PC-9 (cell line): Measurements from ENCODE around the gene SLIT1. TPM values are rescaled to one million over a fixed set of nuclear protein-coding genes. Genes with fewer than 3 reads are reported as not detected.
"Not testable (repeated sequence)": the region's sequence is repeated elsewhere in the genome, so short reads cannot be mapped to it uniquely, and the experiment has no call there.

Experiments used
- BruUV-seq: library from RNA; stranded (reverse); fragments of 400-500 nt; replicated peaks from 2 replicates; lab custom pipeline; 2021; lab: Mats Ljungman, UMichigan
- CTCF ChIA-PET: fragments of 300-600 bp; sonication (Branson Sonifier 250); formaldehyde crosslinking; loops from one replicate; lab custom pipeline; 2022; ENCODE audit warnings: antibody characterized with exemption; lab: Charles Lee
- POLR2A ChIA-PET: fragments of 300-600 bp; sonication (Branson Sonifier 250); formaldehyde crosslinking; loops from one replicate; lab custom pipeline; 2022; ENCODE audit warnings: antibody characterized with exemption; ENCODE audit not compliant: unreplicated experiment; lab: Charles Lee
- DNase-seq, 2 experiments: peaks; one replicate each; pipeline versions ENCODE4 v3.0.0 to v3.0.0-alpha.2; 2015 to 2022; ENCODE audit warnings: mixed read lengths in 1 of 2
- H2AFZ ChIP-seq: fragments of 200-600 bp; sonication (generic); 2 replicates; pipeline ENCODE4 v1.8.1; 2017; ENCODE audit warnings: antibody characterized with exemption
- H3F3A ChIP-seq: fragments of 200-600 bp; sonication (generic); 2 replicates; pipeline ENCODE4 v1.8.1; 2017; ENCODE audit warnings: antibody characterized with exemption, mild to moderate bottlenecking, low read depth; ENCODE audit not compliant: insufficient read depth
- H3K27ac ChIP-seq: fragments of 200-600 bp; sonication (generic); 2 replicates; pipeline ENCODE4 v1.6.1; 2016; ENCODE audit warnings: mixed run types
- H3K27me3 ChIP-seq: fragments of 200-600 bp; sonication (generic); 2 replicates; pipeline ENCODE4 v1.6.1; 2016; ENCODE audit warnings: low read depth, mixed run types; ENCODE audit not compliant: insufficient read depth
- H3K36me3 ChIP-seq: fragments of 200-600 bp; sonication (generic); 2 replicates; pipeline ENCODE4 v1.6.1; 2016; ENCODE audit warnings: low read depth, mixed run types
- H3K4me1 ChIP-seq: fragments of 200-600 bp; sonication (generic); replicated peaks from 2 replicates; pipeline ENCODE4 v1.6.1; 2016; ENCODE audit warnings: mixed run types; ENCODE audit not compliant: insufficient read depth
- H3K4me2 ChIP-seq: fragments of 200-600 bp; sonication (generic); 2 replicates; pipeline ENCODE4 v1.6.1; 2017; ENCODE audit warnings: mixed run types
- H3K4me3 ChIP-seq: fragments of 200-600 bp; sonication (generic); 2 replicates; pipeline ENCODE4 v1.6.1; 2016; ENCODE audit warnings: mixed run types
- H3K79me2 ChIP-seq: fragments of 200-600 bp; sonication (generic); 2 replicates; pipeline ENCODE4 v1.6.1; 2017; ENCODE audit warnings: low read depth, mixed run types
- H3K9me2 ChIP-seq: fragments of 200-600 bp; sonication (generic); 2 replicates; pipeline ENCODE4 v1.8.1; 2017; ENCODE audit warnings: mild to moderate bottlenecking; ENCODE audit not compliant: insufficient read depth
- H3K9me3 ChIP-seq: fragments of 200-600 bp; sonication (generic); 2 replicates; pipeline ENCODE4 v1.8.1; 2016; ENCODE audit warnings: low read depth; ENCODE audit not compliant: insufficient read depth
- H4K20me1 ChIP-seq: fragments of 200-600 bp; sonication (generic); 2 replicates; pipeline ENCODE4 v1.8.1; 2017; ENCODE audit not compliant: insufficient read depth
- EZH2 ChIP-seq: fragments of 200-600 bp; sonication (generic); IDR thresholded peaks from 2 replicates; pipeline ENCODE4 v1.8.0; 2017; ENCODE audit warnings: antibody characterized with exemption, low read depth
- intact Hi-C: fragments of 100-400 bp; cut with micrococcal nuclease; formaldehyde crosslinking; loops from one replicate; pipeline ENCODE4 v1.10.0; 2022; ENCODE audit not compliant: unreplicated experiment
- total RNA-seq: library from RNA; stranded (reverse); gene quantifications from 2 replicates; pipeline ENCODE4 v1.2.3, GENCODE V29; 2021
- TF ChIP-seq, protein P1 (sequence below): fragments of 200-600 bp; sonication (generic); conservative IDR thresholded peaks from 2 replicates; pipeline ENCODE4 v1.6.1; 2017; ENCODE audit warnings: mixed run types, antibody characterized with exemption, mild to moderate bottlenecking, moderate library complexity

The SLIT1 gene
- total RNA-seq, 1 experiment from 2014 or later: not detected

DNA sequence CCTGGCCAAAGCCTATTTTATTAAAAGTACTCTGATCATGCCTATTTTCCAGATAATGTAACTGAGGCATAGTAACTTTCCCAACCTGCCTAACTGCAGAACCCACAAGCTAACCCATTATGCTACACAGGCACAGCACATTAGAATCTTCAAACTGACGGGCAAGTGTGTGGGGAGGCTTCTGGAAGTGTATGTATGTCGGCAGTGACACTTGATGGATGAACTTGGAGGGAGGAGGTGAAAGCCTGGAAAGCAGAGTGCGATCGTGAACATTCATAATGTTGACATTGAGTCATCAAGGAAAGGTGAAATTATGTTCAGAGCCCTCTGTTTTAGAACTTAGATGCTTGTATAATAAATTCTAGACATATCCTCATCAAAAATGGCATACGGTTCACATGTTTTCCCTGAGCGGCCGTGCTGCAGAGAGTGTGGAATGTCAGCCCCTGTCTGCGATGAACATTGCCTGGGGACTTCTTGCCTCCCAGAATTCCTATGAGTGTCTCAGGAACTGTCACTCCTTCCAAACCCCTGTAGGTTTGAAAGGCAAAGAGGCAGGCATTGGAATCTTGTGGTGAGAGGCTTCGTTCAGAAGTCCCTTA is 102.4 kb downstream of the SLIT1 start:
- H4K20me1 ChIP-seq: no peaks in the 10 kb centered on the region
- no peaks in the 10 kb centered on the region for H3K4me1 ChIP-seq
- H3K9me3 ChIP-seq: no peaks in the 10 kb centered on the region
- no peak overlapping the region for H2AFZ ChIP-seq
- DNase-seq: no peak
- no peaks in the 10 kb centered on the region for H3K9me2 ChIP-seq
- no peak overlapping the region for H3K4me2 ChIP-seq
- CTCF ChIA-PET: no interaction called here
- no peaks in the 10 kb centered on the region for H3K79me2 ChIP-seq
- H3F3A ChIP-seq: no peaks in the 10 kb centered on the region
- H3K27ac ChIP-seq: no peak overlapping the region
- no TSS peak for BruUV-seq
- no peak for TF ChIP-seq EZH2
- TF ChIP-seq, protein P1, sequence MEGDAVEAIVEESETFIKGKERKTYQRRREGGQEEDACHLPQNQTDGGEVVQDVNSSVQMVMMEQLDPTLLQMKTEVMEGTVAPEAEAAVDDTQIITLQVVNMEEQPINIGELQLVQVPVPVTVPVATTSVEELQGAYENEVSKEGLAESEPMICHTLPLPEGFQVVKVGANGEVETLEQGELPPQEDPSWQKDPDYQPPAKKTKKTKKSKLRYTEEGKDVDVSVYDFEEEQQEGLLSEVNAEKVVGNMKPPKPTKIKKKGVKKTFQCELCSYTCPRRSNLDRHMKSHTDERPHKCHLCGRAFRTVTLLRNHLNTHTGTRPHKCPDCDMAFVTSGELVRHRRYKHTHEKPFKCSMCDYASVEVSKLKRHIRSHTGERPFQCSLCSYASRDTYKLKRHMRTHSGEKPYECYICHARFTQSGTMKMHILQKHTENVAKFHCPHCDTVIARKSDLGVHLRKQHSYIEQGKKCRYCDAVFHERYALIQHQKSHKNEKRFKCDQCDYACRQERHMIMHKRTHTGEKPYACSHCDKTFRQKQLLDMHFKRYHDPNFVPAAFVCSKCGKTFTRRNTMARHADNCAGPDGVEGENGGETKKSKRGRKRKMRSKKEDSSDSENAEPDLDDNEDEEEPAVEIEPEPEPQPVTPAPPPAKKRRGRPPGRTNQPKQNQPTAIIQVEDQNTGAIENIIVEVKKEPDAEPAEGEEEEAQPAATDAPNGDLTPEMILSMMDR: no peak
- no peaks in the 10 kb centered on the region for H3K36me3 ChIP-seq
- peaks cover 6% of the 10 kb centered on the region for H3K27me3 ChIP-seq
- H3K4me3 ChIP-seq: no peak overlapping the region
- intact Hi-C loops: no loop called here
- POLR2A ChIA-PET: no interaction called here

DNA sequence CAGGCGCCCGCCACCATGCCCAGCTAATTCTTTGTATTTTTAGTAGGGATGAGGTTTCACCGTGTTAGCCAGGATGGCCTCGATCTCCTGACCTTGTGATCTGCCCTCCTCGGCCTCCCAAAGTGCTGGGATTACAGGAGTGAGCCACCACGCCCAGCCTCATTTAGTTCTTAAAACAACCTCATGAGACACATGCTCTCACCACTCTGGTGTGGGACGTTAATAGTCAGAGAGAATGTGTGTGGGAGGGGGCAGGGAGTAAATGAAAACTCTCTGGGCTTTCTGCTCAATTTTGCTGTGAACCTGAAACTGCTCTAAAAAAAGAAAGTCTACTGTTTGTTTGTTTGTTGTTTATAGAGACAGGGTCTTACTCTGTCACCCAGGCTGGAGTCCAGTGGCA is 103.2 kb downstream of the SLIT1 start:
- H3F3A ChIP-seq, H3K9me2 ChIP-seq, H3K27me3 ChIP-seq, H3K79me2 ChIP-seq, CTCF ChIA-PET, intact Hi-C loops, H3K4me2 ChIP-seq, H3K27ac ChIP-seq, POLR2A ChIA-PET, H3K4me3 ChIP-seq, H2AFZ ChIP-seq, H4K20me1 ChIP-seq, DNase-seq, H3K4me1 ChIP-seq, H3K9me3 ChIP-seq, BruUV-seq, H3K36me3 ChIP-seq: not testable (repeated sequence)

DNA sequence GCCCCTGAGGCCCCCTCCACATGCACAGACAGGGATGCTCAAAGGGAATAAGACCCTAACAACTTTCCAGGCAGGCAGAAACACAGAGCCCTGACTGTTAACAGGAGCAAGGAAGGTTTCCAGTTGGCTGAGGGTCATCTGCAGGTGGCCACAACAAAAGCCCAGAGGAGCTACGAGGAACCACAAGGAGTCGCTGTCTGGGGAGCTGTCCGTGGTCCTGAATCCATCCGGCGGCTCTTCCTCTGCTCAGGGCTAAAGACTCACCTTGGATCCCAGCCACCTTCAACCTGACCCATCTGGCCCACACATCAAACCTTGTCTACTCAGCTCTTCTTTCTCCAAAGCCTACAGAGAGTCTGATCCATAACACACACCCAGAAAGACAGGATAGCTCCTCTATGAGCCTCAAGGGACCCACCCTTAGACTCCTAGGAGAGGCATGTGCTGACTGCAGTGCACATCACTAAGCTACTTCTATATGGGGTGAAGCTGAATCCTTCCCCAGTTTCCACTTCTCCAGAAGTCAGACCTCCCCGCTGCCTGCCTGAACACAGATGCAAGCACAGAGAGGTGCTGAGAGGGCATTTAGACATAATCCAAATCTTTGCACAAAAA is 104.0 kb downstream of the SLIT1 start:
- POLR2A ChIA-PET: no interaction called here
- BruUV-seq: no TSS peak

More for the DNA sequence above, 104.0 kb downstream of the SLIT1 start:
- H3K9me3 ChIP-seq: no peaks in the 10 kb centered on the region
- CTCF ChIA-PET: interaction anchor here (0.5 to 0.9 kb wide), 6 partner anchors 44 to 608 kb away, joined by 3 to 4 read pairs (median 3); no protein-coding TSS in a partner anchor
- no peaks in the 10 kb centered on the region for H3K4me1 ChIP-seq
- H3K36me3 ChIP-seq: no peaks in the 10 kb centered on the region
- intact Hi-C loops: no loop called here
- no peaks in the 10 kb centered on the region for H3F3A ChIP-seq
- peaks cover 11% of the 10 kb centered on the region for H3K27me3 ChIP-seq
- no peaks in the 10 kb centered on the region for H3K79me2 ChIP-seq
- no peak overlapping the region for H3K27ac ChIP-seq
- no peak overlapping the region for H3K4me2 ChIP-seq
- no peak for TF ChIP-seq EZH2
- TF ChIP-seq, protein P1: peak; percentile 61
- DNase-seq: peak in 1 of 2 experiments; percentile 31
- no peaks in the 10 kb centered on the region for H3K9me2 ChIP-seq
- no peak overlapping the region for H2AFZ ChIP-seq
- H4K20me1 ChIP-seq: no peaks in the 10 kb centered on the region
- no peak overlapping the region for H3K4me3 ChIP-seq
